ENCODE results near the gene YPEL3. TPM values are rescaled to one million over a fixed set of nuclear protein-coding genes. Genes with fewer than 3 reads are reported as not detected.

YPEL3 gene
- polyA plus RNA-seq, 1 donor from 2014 or later, result 76.9 TPM

- Histone ChIP-seq H3K9ac (ENCODE audit: low read length) (no peak overlapping the region), H3K9me3 (ENCODE audit: low read length) (no peaks in the 10 kb centered on the region), H3F3A (ENCODE audit: insufficient read depth, low read length, poor library complexity, severe bottlenecking) (no peaks in the 10 kb centered on the region), H3K27me3 (ENCODE audit: insufficient read depth, low read depth, low read length) (no peaks in the 10 kb centered on the region), H3K27ac (ENCODE audit: low read length) (no peak overlapping the region), H4K20me1 (ENCODE audit: insufficient read depth) (no peaks in the 10 kb centered on the region), H3K9me2 (ENCODE audit: insufficient read depth, low read length) (no peaks in the 10 kb centered on the region), H3K4me2 (ENCODE audit: low read length) (no peak overlapping the region), H3K4me3 (ENCODE audit: low read length) (no peak overlapping the region), H2AFZ (ENCODE audit: low read depth, low read length) (no peak overlapping the region), H3K36me3 (ENCODE audit: insufficient read depth, low read length) (no peaks in the 10 kb centered on the region), H3K79me2 (replicated peaks; ENCODE audit: insufficient read depth, low read length) (no peaks in the 10 kb centered on the region)
- TF ChIP-seq RAD21 (conservative IDR thresholded peaks at IDR 0.05) (no peak), REST (IDR thresholded peaks at IDR 0.05; ENCODE audit: borderline replicate concordance) (no peak), POLR2AphosphoS5 (IDR thresholded peaks at IDR 0.05) (no peak), EZH2 (IDR thresholded peaks at IDR 0.05; ENCODE audit: borderline replicate concordance, insufficient read depth, low read length, poor library complexity, severe bottlenecking) (no peak), MXI1 (conservative IDR thresholded peaks at IDR 0.05; ENCODE audit: poor library complexity, severe bottlenecking) (no peak), SMC3 (conservative IDR thresholded peaks at IDR 0.05; ENCODE audit: poor library complexity) (no peak), EP300 (conservative IDR thresholded peaks at IDR 0.05; ENCODE audit: poor library complexity, severe bottlenecking) (no peak), TAF1 (IDR thresholded peaks at IDR 0.05; ENCODE audit: low read depth) (no peak), CTCF (IDR thresholded peaks at IDR 0.05; ENCODE audit: poor library complexity, severe bottlenecking) (no peak)
Observed at GRCh38 chr16:30137897-30138296, 41.9 kb upstream of the YPEL3 start.

GRCh38 chr16:30136971-30137605, 41.1 kb upstream of the YPEL3 start:
- H3K9me3 ChIP-seq (ENCODE audit: low read length), result no peaks in the 10 kb centered on the region
- no peaks in the 10 kb centered on the region for H4K20me1 ChIP-seq (ENCODE audit: insufficient read depth)
- H3K27me3 ChIP-seq (ENCODE audit: insufficient read depth, low read depth, low read length), result no peaks in the 10 kb centered on the region
- no peak overlapping the region for H3K27ac ChIP-seq (ENCODE audit: low read length)
- H3K4me2 ChIP-seq (ENCODE audit: low read length), result no peak overlapping the region
- no peaks in the 10 kb centered on the region for H3K36me3 ChIP-seq (ENCODE audit: insufficient read depth, low read length)
- no peaks in the 10 kb centered on the region for H3K79me2 ChIP-seq (replicated peaks; ENCODE audit: insufficient read depth, low read length)
- H3K9ac ChIP-seq (ENCODE audit: low read length), result no peak overlapping the region
- H3K9me2 ChIP-seq (ENCODE audit: insufficient read depth, low read length), result no peaks in the 10 kb centered on the region
- H2AFZ ChIP-seq (ENCODE audit: low read depth, low read length), result no peak overlapping the region
- TF ChIP-seq REST (IDR thresholded peaks at IDR 0.05; ENCODE audit: borderline replicate concordance), result no peak
- no peak for TF ChIP-seq EP300 (conservative IDR thresholded peaks at IDR 0.05; ENCODE audit: poor library complexity, severe bottlenecking)
- TF ChIP-seq MXI1 (conservative IDR thresholded peaks at IDR 0.05; ENCODE audit: poor library complexity, severe bottlenecking), result no peak
- TF ChIP-seq EZH2 (IDR thresholded peaks at IDR 0.05; ENCODE audit: borderline replicate concordance, insufficient read depth, low read length, poor library complexity, severe bottlenecking), result no peak
- no peak for TF ChIP-seq SMC3 (conservative IDR thresholded peaks at IDR 0.05; ENCODE audit: poor library complexity)
- no peak for TF ChIP-seq POLR2AphosphoS5 (IDR thresholded peaks at IDR 0.05)
- no peak for TF ChIP-seq RAD21 (conservative IDR thresholded peaks at IDR 0.05)
- no peak for TF ChIP-seq CTCF (IDR thresholded peaks at IDR 0.05; ENCODE audit: poor library complexity, severe bottlenecking)
- no peak for TF ChIP-seq TAF1 (IDR thresholded peaks at IDR 0.05; ENCODE audit: low read depth)
- H3K4me3 ChIP-seq (ENCODE audit: low read length), result no peak overlapping the region
- no peaks in the 10 kb centered on the region for H3F3A ChIP-seq (ENCODE audit: insufficient read depth, low read length, poor library complexity, severe bottlenecking)

Measured in neural cell (in vitro differentiated cells).